DOHH2 (cell line): ENCODE data around the gene PAH.

Experiments
- H3F3A ChIP-seq: fragments of 200-600 bp; sonication (generic), shearing (Covaris generic); 2 replicates; pipeline ENCODE4 v1.6.0; 2016; ENCODE audit warnings: antibody characterized with exemption, mild to moderate bottlenecking; ENCODE audit not compliant: control insufficient read depth, insufficient read depth
- H3K27ac ChIP-seq: fragments of 200-600 bp; sonication (generic); 2 replicates; pipeline ENCODE4 v1.5.1; 2014; ENCODE audit warnings: low read depth, mild to moderate bottlenecking, low read length, moderate library complexity
- H3K27me3 ChIP-seq: fragments of 200-600 bp; sonication (generic); 2 replicates; pipeline ENCODE4 v1.6.1; 2014; ENCODE audit warnings: mild to moderate bottlenecking, low read length, mixed read lengths; ENCODE audit not compliant: control insufficient read depth
- H3K36me3 ChIP-seq: fragments of 200-600 bp; sonication (generic); 2 replicates; pipeline ENCODE4 v1.6.1; 2014; ENCODE audit warnings: mild to moderate bottlenecking, low read length, moderate library complexity, mixed read lengths; ENCODE audit not compliant: control insufficient read depth
- H3K4me1 ChIP-seq: fragments of 200-600 bp; sonication (generic); 2 replicates; pipeline ENCODE4 v1.6.1; 2014; ENCODE audit warnings: mild to moderate bottlenecking, low read length, mixed read lengths; ENCODE audit not compliant: control insufficient read depth
- H3K4me2 ChIP-seq: fragments of 200-600 bp; sonication (generic); 2 replicates; pipeline ENCODE4 v1.6.0; 2014; ENCODE audit warnings: mild to moderate bottlenecking, low read length, moderate library complexity
- H3K4me3 ChIP-seq: fragments of 200-600 bp; sonication (generic); 2 replicates; pipeline ENCODE4 v1.5.1; 2014; ENCODE audit warnings: mild to moderate bottlenecking, low read length, mixed read lengths
- H3K79me2 ChIP-seq: fragments of 200-600 bp; sonication (generic); 2 replicates; pipeline ENCODE4 v1.6.1; 2014; ENCODE audit warnings: mild to moderate bottlenecking, low read length, mixed read lengths; ENCODE audit not compliant: control insufficient read depth
- H3K9me2 ChIP-seq: fragments of 200-600 bp; sonication (generic); replicated peaks from 2 replicates; pipeline ENCODE4 v1.6.1; 2014; ENCODE audit warnings: mild to moderate bottlenecking, low read length, mixed read lengths; ENCODE audit not compliant: control insufficient read depth
- H3K9me3 ChIP-seq: fragments of 200-600 bp; sonication (generic); 2 replicates; pipeline ENCODE4 v1.6.1; 2014; ENCODE audit warnings: antibody characterized with exemption, low read length, mixed read lengths; ENCODE audit not compliant: control insufficient read depth, insufficient read depth
- H4K20me1 ChIP-seq: fragments of 200-600 bp; sonication (generic); 2 replicates; pipeline ENCODE4 v1.6.0; 2014; ENCODE audit warnings: low read depth, mild to moderate bottlenecking, antibody characterized with exemption, low read length, moderate library complexity; ENCODE audit not compliant: control insufficient read depth, insufficient read depth
- CTCF ChIP-seq: fragments of 200-600 bp; sonication (generic); IDR thresholded peaks from one replicate; pipeline ENCODE4 v1.5.1; 2014; ENCODE audit warnings: antibody characterized with exemption, mild to moderate bottlenecking, low read depth, low read length; ENCODE audit not compliant: poor library complexity, severe bottlenecking
- EZH2phosphoT487 ChIP-seq: fragments of 200-600 bp; sonication (generic); IDR thresholded peaks from 2 replicates; pipeline ENCODE4 v1.6.1; 2017; ENCODE audit warnings: borderline replicate concordance, mild to moderate bottlenecking, antibody characterized with exemption, low read length, moderate library complexity, mixed read lengths

Gene PAH

DNA sequence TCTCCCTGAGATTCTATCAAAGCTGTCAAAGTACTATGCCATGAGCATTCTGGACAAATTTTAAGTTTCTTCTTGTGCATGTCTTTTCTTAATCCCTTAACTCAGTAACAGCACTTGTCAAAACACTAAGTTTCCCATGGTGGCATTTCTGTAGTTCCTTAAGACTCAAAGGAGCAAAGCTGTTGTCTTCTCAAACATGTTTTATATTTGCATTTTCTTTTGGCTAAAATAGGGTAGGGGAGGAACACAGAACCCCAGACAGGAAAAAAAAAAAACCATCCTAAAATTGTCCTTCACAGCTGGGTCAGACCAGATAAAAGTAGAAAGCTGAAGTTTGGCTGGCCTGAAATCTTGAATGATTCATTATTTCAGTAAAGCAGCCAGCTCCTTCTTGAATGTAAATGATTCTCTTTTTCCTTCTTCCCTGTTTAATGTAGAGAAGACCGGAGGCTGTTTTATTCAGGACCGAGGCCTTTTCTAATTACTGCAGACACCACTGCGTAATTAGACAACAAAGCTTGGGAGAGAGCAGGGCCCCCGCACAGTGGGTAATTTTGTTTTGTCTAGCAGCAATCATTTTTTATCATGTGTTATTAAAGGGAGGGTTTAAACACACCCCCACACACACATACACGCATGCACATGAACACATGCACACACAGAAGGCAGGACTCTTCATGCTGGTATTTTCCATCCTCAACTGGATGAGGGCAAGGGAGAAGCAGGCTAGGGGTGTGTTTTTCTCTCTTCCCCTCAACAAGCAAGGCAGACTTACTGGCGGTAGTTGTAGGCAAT lies 51.0 kb downstream of the PAH start:
- Histone ChIP-seq H3K4me2 (no peak overlapping the region), H3K27ac (no peak overlapping the region), H3K36me3 (no peaks in the 10 kb centered on the region), H3F3A (no peaks in the 10 kb centered on the region), H3K4me3 (no peak overlapping the region), H3K27me3 (no peaks in the 10 kb centered on the region), H3K9me2 (no peaks in the 10 kb centered on the region), H3K9me3 (no peaks in the 10 kb centered on the region), H3K79me2 (no peaks in the 10 kb centered on the region), H3K4me1 (no peaks in the 10 kb centered on the region), H4K20me1 (no peaks in the 10 kb centered on the region)
- TF ChIP-seq EZH2phosphoT487 (no peak), CTCF (no peak)

- no peaks in the 10 kb centered on the region for H3K79me2 ChIP-seq
- H3K4me2 ChIP-seq = no peak overlapping the region
- H3K4me3 ChIP-seq = no peak overlapping the region
- no peaks in the 10 kb centered on the region for H3F3A ChIP-seq
- no peaks in the 10 kb centered on the region for H3K4me1 ChIP-seq
- no peaks in the 10 kb centered on the region for H4K20me1 ChIP-seq
- no peak for TF ChIP-seq CTCF
- TF ChIP-seq EZH2phosphoT487 = no peak
- H3K9me3 ChIP-seq = no peaks in the 10 kb centered on the region
- no peaks in the 10 kb centered on the region for H3K9me2 ChIP-seq
- no peak overlapping the region for H3K27ac ChIP-seq
- H3K36me3 ChIP-seq = no peaks in the 10 kb centered on the region
- H3K27me3 ChIP-seq = no peaks in the 10 kb centered on the region
These were observed 54.6 kb downstream of the PAH start for GRCh38 chr12:102862486-102862885.

DNA sequence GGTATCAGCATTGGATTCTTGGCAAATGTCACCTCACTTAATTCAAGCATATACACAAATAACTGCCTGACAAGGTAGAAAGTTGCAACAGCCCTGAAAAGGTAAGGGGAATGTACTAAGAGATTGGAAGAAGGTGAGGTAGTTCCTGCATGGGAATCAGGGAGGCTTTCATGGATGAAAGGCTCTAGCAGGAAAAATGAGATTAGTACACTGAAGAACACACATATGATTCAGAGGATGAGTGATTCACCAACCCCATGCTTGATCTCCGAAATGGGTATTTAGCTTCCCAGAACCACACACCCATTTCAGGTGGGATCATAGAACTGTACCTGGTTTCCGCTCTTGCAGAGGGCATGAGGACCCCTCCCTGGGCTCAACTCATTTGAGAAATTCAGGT lies 65.8 kb downstream of the PAH start:
- no peaks in the 10 kb centered on the region for H3K4me1 ChIP-seq
- TF ChIP-seq CTCF (no peak), EZH2phosphoT487 (no peak)
- no peaks in the 10 kb centered on the region for H3F3A ChIP-seq
- H3K4me3 ChIP-seq = no peak overlapping the region
- H3K36me3 ChIP-seq = no peaks in the 10 kb centered on the region
- H3K4me2 ChIP-seq = no peak overlapping the region
- H3K79me2 ChIP-seq = no peaks in the 10 kb centered on the region
- no peak overlapping the region for H3K27ac ChIP-seq
- no peaks in the 10 kb centered on the region for H4K20me1 ChIP-seq
- no peaks in the 10 kb centered on the region for H3K9me2 ChIP-seq
- no peaks in the 10 kb centered on the region for H3K27me3 ChIP-seq
- H3K9me3 ChIP-seq = no peaks in the 10 kb centered on the region
